Middle frontal gyrus (tissue), 1 donor: Measurements from ENCODE around the gene CPED1.
"Not testable (repeated sequence)": the region's sequence is repeated elsewhere in the genome, so short reads cannot be mapped to it uniquely, and the experiment has no call there.

Experiments used
- DNase-seq: peaks from one replicate; pipeline ENCODE4 v3.0.0-alpha.2; 2015; ENCODE audit warnings: low spot score; ENCODE audit errors: extremely low spot score

CPED1 gene

GRCh38 chr7:121085922-121086321, 97.4 kb downstream of the CPED1 start:
- DNase-seq: no peak

- DNase-seq: no peak
Observed at GRCh38 chr7:121088870-121089269, 100.4 kb downstream of the CPED1 start.

GRCh38 chr7:121094829-121095228, 106.3 kb downstream of the CPED1 start:
- DNase-seq: no peak

GRCh38 chr7:121097577-121097976, 109.1 kb downstream of the CPED1 start:
- no peak for DNase-seq

- DNase-seq: no peak
Observed at GRCh38 chr7:121099572-121099971, 111.1 kb downstream of the CPED1 start.

- DNase-seq: no peak
Observed at GRCh38 chr7:121101083-121101482, 112.6 kb downstream of the CPED1 start.

- DNase-seq: no peak
Observed at GRCh38 chr7:121101621-121102020, 113.1 kb downstream of the CPED1 start.

- no peak for DNase-seq
Observed at GRCh38 chr7:121102619-121103018, 114.1 kb downstream of the CPED1 start.

GRCh38 chr7:121103086-121103485, 114.6 kb downstream of the CPED1 start:
- DNase-seq: no peak

- DNase-seq: no peak
Observed at GRCh38 chr7:121103579-121103978, 115.1 kb downstream of the CPED1 start.

- no peak for DNase-seq
Observed at GRCh38 chr7:121105262-121105661, 116.8 kb downstream of the CPED1 start.

- DNase-seq: no peak
Observed at GRCh38 chr7:121107923-121108498, 119.5 kb downstream of the CPED1 start.

GRCh38 chr7:121109145-121109544, 120.6 kb downstream of the CPED1 start:
- no peak for DNase-seq

- no peak for DNase-seq
Observed at GRCh38 chr7:121113288-121113687, 124.8 kb downstream of the CPED1 start.

- DNase-seq: no peak
Observed at GRCh38 chr7:121116396-121116795, 127.9 kb downstream of the CPED1 start.

- no peak for DNase-seq
Observed at GRCh38 chr7:121119047-121119446, 130.5 kb downstream of the CPED1 start.

- DNase-seq: no peak
Observed at GRCh38 chr7:121123032-121123431, 134.5 kb downstream of the CPED1 start.

GRCh38 chr7:121125454-121125853, 136.9 kb downstream of the CPED1 start:
- DNase-seq: not testable (repeated sequence)

- DNase-seq: no peak
Observed at GRCh38 chr7:121126201-121126600, 137.7 kb downstream of the CPED1 start.

- DNase-seq: no peak
Observed at GRCh38 chr7:121126801-121127534, 138.5 kb downstream of the CPED1 start.

- DNase-seq: no peak
Observed at GRCh38 chr7:121132940-121133339, 144.4 kb downstream of the CPED1 start.

GRCh38 chr7:121133444-121133843, 144.9 kb downstream of the CPED1 start:
- no peak for DNase-seq

GRCh38 chr7:121137580-121137979, 149.1 kb downstream of the CPED1 start:
- DNase-seq: no peak
